H9 (cell line): ENCODE data around the gene PYGO2. TPM values are rescaled to one million over a fixed set of nuclear protein-coding genes. Genes with fewer than 3 reads are reported as not detected.

Experiments
- DNase-seq: peaks from one replicate; pipeline ENCODE4 v3.0.0-alpha.2; 2017
- H2AFZ ChIP-seq: one replicate; pipeline ENCODE4 v1.6.1; 2013; ENCODE audit warnings: mild to moderate bottlenecking, low read length, control low read depth, moderate library complexity
- H2AK5ac ChIP-seq: 2 replicates; pipeline ENCODE4 v1.6.1; 2013; ENCODE audit warnings: low read length, control low read depth, mixed read lengths; ENCODE audit not compliant: insufficient read length
- H2BK120ac ChIP-seq: one replicate; pipeline ENCODE4 v1.6.1; 2013; ENCODE audit warnings: low read depth, mild to moderate bottlenecking, low read length, control low read depth, inconsistent platforms; ENCODE audit not compliant: poor library complexity, severe bottlenecking
- H2BK12ac ChIP-seq: 2 replicates; pipeline ENCODE4 v1.6.1; 2013; ENCODE audit warnings: low read length, control low read depth, mixed read lengths, low read depth; ENCODE audit not compliant: insufficient read length
- H2BK15ac ChIP-seq: 2 replicates; pipeline ENCODE4 v1.6.1; 2013; ENCODE audit warnings: low read depth, low read length, control low read depth
- H2BK20ac ChIP-seq: one replicate; pipeline ENCODE4 v1.6.1; 2013; ENCODE audit warnings: low read depth, mild to moderate bottlenecking, low read length, control low read depth, inconsistent platforms; ENCODE audit not compliant: poor library complexity, severe bottlenecking
- H2BK5ac ChIP-seq: 2 replicates; pipeline ENCODE4 v1.6.1; 2013; ENCODE audit warnings: low read length, control low read depth, mixed read lengths; ENCODE audit not compliant: insufficient read length
- H3K14ac ChIP-seq: 2 replicates; pipeline ENCODE4 v1.6.1; 2013; ENCODE audit warnings: low read length, control low read depth; ENCODE audit not compliant: insufficient read depth
- H3K18ac ChIP-seq: 2 replicates; pipeline ENCODE4 v1.6.1; 2013; ENCODE audit warnings: low read depth, mild to moderate bottlenecking, mixed read lengths, low read length, control low read depth; ENCODE audit not compliant: insufficient read length
- H3K23ac ChIP-seq: 2 replicates; pipeline ENCODE4 v1.6.1; 2013; ENCODE audit warnings: low read length, control low read depth, mixed read lengths, low read depth; ENCODE audit not compliant: insufficient read length
- H3K23me2 ChIP-seq: 2 replicates; pipeline ENCODE4 v1.6.1; 2013; ENCODE audit warnings: low read depth, mild to moderate bottlenecking, mixed read lengths, low read length, control low read depth; ENCODE audit not compliant: insufficient read length, poor library complexity, severe bottlenecking
- H3K27ac ChIP-seq: 2 replicates; pipeline ENCODE4 v1.5.1; 2013; ENCODE audit warnings: low read length, control low read depth, mixed read lengths, low read depth; ENCODE audit not compliant: insufficient read length
- H3K27me3 ChIP-seq: 2 replicates; pipeline ENCODE4 v1.6.1; 2013; ENCODE audit warnings: low read length, control low read depth, inconsistent platforms; ENCODE audit not compliant: insufficient read depth
- H3K4ac ChIP-seq: 2 replicates; pipeline ENCODE4 v1.6.1; 2013; ENCODE audit warnings: low read depth, mild to moderate bottlenecking, control low read depth, inconsistent platforms, low read length, moderate library complexity
- H3K4me1 ChIP-seq: 2 replicates; pipeline ENCODE4 v1.6.1; 2013; ENCODE audit warnings: low read length, control low read depth, inconsistent platforms; ENCODE audit not compliant: insufficient read depth
- H3K4me2 ChIP-seq: 2 replicates; pipeline ENCODE4 v1.6.1; 2013; ENCODE audit warnings: low read length, control low read depth, mixed read lengths; ENCODE audit not compliant: insufficient read length, insufficient read depth
- H3K56ac ChIP-seq: 2 replicates; pipeline ENCODE4 v1.6.1; 2013; ENCODE audit warnings: low read depth, mild to moderate bottlenecking, mixed read lengths, low read length, control low read depth; ENCODE audit not compliant: insufficient read length
- H3K79me1 ChIP-seq: 2 replicates; pipeline ENCODE4 v1.6.1; 2013; ENCODE audit warnings: low read depth, mild to moderate bottlenecking, moderate library complexity, low read length, control low read depth, inconsistent platforms; ENCODE audit not compliant: insufficient read depth, poor library complexity, severe bottlenecking
- H3K79me2 ChIP-seq: 2 replicates; pipeline ENCODE4 v1.6.1; 2013; ENCODE audit warnings: low read length, control low read depth, inconsistent platforms; ENCODE audit not compliant: insufficient read depth
- H3K9ac ChIP-seq: 2 replicates; pipeline ENCODE4 v1.6.1; 2013; ENCODE audit warnings: low read length, control low read depth, mixed read lengths; ENCODE audit not compliant: insufficient read length; ENCODE audit errors: extremely low read depth
- H3K9me3 ChIP-seq: one replicate; pipeline ENCODE4 v1.6.1; 2013; ENCODE audit warnings: low read depth, low read length, inconsistent platforms; ENCODE audit not compliant: control insufficient read depth
- H3T11ph ChIP-seq: one replicate; pipeline ENCODE4 v1.6.1; 2013; ENCODE audit warnings: mild to moderate bottlenecking, low read length, control low read depth, inconsistent platforms
- H4K20me1 ChIP-seq: one replicate; pipeline ENCODE4 v1.6.1; 2013; ENCODE audit not compliant: control insufficient read depth, insufficient read length, insufficient read depth
- H4K5ac ChIP-seq: 2 replicates; pipeline ENCODE4 v1.6.1; 2013; ENCODE audit warnings: low read depth, mild to moderate bottlenecking, mixed read lengths, low read length, control low read depth; ENCODE audit not compliant: insufficient read length
- H4K8ac ChIP-seq: replicated peaks from 2 replicates; pipeline ENCODE4 v1.6.1; 2013; ENCODE audit warnings: low read length, control low read depth, mixed read lengths, low read depth; ENCODE audit not compliant: insufficient read length
- H4K91ac ChIP-seq: 2 replicates; pipeline ENCODE4 v1.6.1; 2013; ENCODE audit warnings: low read depth, mild to moderate bottlenecking, moderate library complexity, mixed read lengths, low read length, control low read depth; ENCODE audit not compliant: insufficient read length
- H3K27ac Mint-ChIP-seq, 3 experiments: 2 replicates in 2 of 3; 3 replicates in 1 of 3; pipeline ENCODE4 v1.8.0; 2020 to 2021; ENCODE audit warnings: mixed read lengths in 3 of 3, mild to moderate bottlenecking in 1 of 3, moderate library complexity in 1 of 3
- H3K27me3 Mint-ChIP-seq: 2 replicates; pipeline ENCODE4 v1.8.0; 2021; ENCODE audit warnings: low read depth, mild to moderate bottlenecking, moderate library complexity, mixed read lengths
- H3K36me3 Mint-ChIP-seq, 3 experiments: 2 replicates in 2 of 3; 3 replicates in 1 of 3; pipeline ENCODE4 v1.8.0; 2020 to 2021; ENCODE audit warnings: low read depth in 3 of 3, mixed read lengths in 3 of 3; ENCODE audit not compliant: insufficient read depth in 1 of 3
- H3K4me1 Mint-ChIP-seq, 2 experiments: 2 replicates each; pipeline ENCODE4 v1.8.0; 2020; ENCODE audit warnings: mixed read lengths in 2 of 2
- H3K4me3 Mint-ChIP-seq, 2 experiments: 2 replicates in 1 of 2; 3 replicates in 1 of 2; pipeline ENCODE4 v1.8.0; 2020 to 2021; ENCODE audit warnings: mild to moderate bottlenecking in 2 of 2, mixed read lengths in 2 of 2, moderate library complexity in 1 of 2
- H3K9me3 Mint-ChIP-seq, 2 experiments: 2 replicates in 1 of 2; 3 replicates in 1 of 2; pipeline ENCODE4 v1.8.0; 2020; ENCODE audit warnings: mild to moderate bottlenecking in 2 of 2, mixed read lengths in 2 of 2, moderate library complexity in 1 of 2
- CTCF ChIP-seq: fragments of 200-600 bp; sonication (generic); conservative IDR thresholded peaks from 3 replicates; pipeline ENCODE4 v1.8.0; 2021; ENCODE audit warnings: antibody characterized with exemption, mild to moderate bottlenecking
- WGBS: extraction: QIAGEN DNeasy Blood & Tissue Kit; methylation state at CpG from one replicate; pipeline ENCODE4 v1.1.7; 2013; ENCODE audit warnings: missing lambda C conversion rate, low lambda C conversion rate, mixed read lengths; ENCODE audit not compliant: insufficient read length; ENCODE audit errors: extremely low coverage; 5-methylcytosine and 5-hydroxymethylcytosine counted together
- total RNA-seq: library from RNA; stranded (reverse); gene quantifications from 2 replicates; pipeline ENCODE4 v1.2.1, GENCODE V29; 2021

PYGO2 gene
- total RNA-seq, 1 experiment from 2014 or later: 38.7 TPM

- Histone ChIP-seq H3K56ac (no peak overlapping the region), H2BK120ac (no peak overlapping the region), H3K79me1 (no peaks in the 10 kb centered on the region), H4K20me1 (no peaks in the 10 kb centered on the region), H3K9me3 (no peaks in the 10 kb centered on the region), H2BK15ac (no peak overlapping the region), H4K5ac (no peak overlapping the region), H4K91ac (no peak overlapping the region), H2AFZ (no peak overlapping the region), H3K4ac (no peak overlapping the region), H3K27me3 (no peaks in the 10 kb centered on the region), H3K14ac (no peak overlapping the region), H3K79me2 (no peaks in the 10 kb centered on the region; the same call in 1 of the 2 replicates), H2BK20ac (no peak overlapping the region), H2BK5ac (no peak overlapping the region), H3K4me1 (peaks cover 5% of the 10 kb centered on the region; the same call in 1 of the 2 replicates), H2BK12ac (no peak overlapping the region), H3K27ac (no peak overlapping the region), H2AK5ac (no peak overlapping the region), H3K4me2 (no peak overlapping the region), H3K9ac (no peak overlapping the region), H3K18ac (no peak overlapping the region), H3T11ph (no peak overlapping the region), H3K23ac (no peak overlapping the region), H4K8ac (no peak overlapping the region), H3K23me2 (peaks cover 19% of the 10 kb centered on the region)
- WGBS: no CpG with 5 or more reads among the region's 17 CpGs
- Mint-ChIP-seq H3K4me1 (peaks cover 38 to 47% of the 10 kb centered on the region in 2 experiments), H3K36me3 (no peaks in the 10 kb centered on the region; a peak in 2 of 7 replicates), H3K27me3 (no peaks in the 10 kb centered on the region), H3K27ac (peak overlapping the region in 1 of 3 experiments; percentile 37; a peak in 2 of 7 replicates), H3K4me3 (peak overlapping the region in 1 of 2 experiments; percentile 52; a peak in 2 of 5 replicates), H3K9me3 (no peaks in the 10 kb centered on the region; a peak in 1 of 5 replicates)
- TF ChIP-seq CTCF: no peak
- no peak for DNase-seq
These were observed 43.8 kb upstream of the PYGO2 start for GRCh38 chr1:155005076-155006011.
